ENCODE data around the gene SPATA32.

SPATA32 gene

GRCh38 chr17:45227926-45228762 lies 33.8 kb downstream of the SPATA32 start:
- FAIRE-seq: no peak

- FAIRE-seq: no peak
Observed at GRCh38 chr17:45227101-45227925, 34.6 kb downstream of the SPATA32 start.

- no peak for FAIRE-seq
Observed at GRCh38 chr17:45226576-45226975, 35.3 kb downstream of the SPATA32 start.

- FAIRE-seq: no peak
Observed at GRCh38 chr17:45225964-45226530, 35.8 kb downstream of the SPATA32 start.

GRCh38 chr17:45225051-45225700 lies 36.7 kb downstream of the SPATA32 start:
- no peak for FAIRE-seq

GRCh38 chr17:45224671-45225050 lies 37.2 kb downstream of the SPATA32 start:
- no peak for FAIRE-seq

GRCh38 chr17:45223539-45224528 lies 38.1 kb downstream of the SPATA32 start:
- FAIRE-seq: no peak

GRCh38 chr17:45222996-45223538 lies 38.8 kb downstream of the SPATA32 start:
- no peak for FAIRE-seq

GRCh38 chr17:45222289-45222995 lies 39.5 kb downstream of the SPATA32 start:
- FAIRE-seq: no peak

- FAIRE-seq: no peak
Observed at GRCh38 chr17:45222014-45222288, 39.9 kb downstream of the SPATA32 start.

GRCh38 chr17:45221081-45222013 lies 40.5 kb downstream of the SPATA32 start, which contains the start of gene FMNL1:
Gene FMNL1, plus strand, starts transcription at chr17:45221885. Its CDS starts 240 bp downstream, at chr17:45222125.
- FAIRE-seq: no peak

GRCh38 chr17:45220079-45220478 lies 41.8 kb downstream of the SPATA32 start:
- FAIRE-seq: no peak

- peak; percentile 87 for FAIRE-seq
Observed at GRCh38 chr17:45218895-45219661, 42.8 kb downstream of the SPATA32 start.

Measured in islet of Langerhans (tissue), 1 donor.